ENCODE data around the gene ILF3.

GRCh38 chr19:10617409-10618121 is 36.6 kb upstream of the ILF3 start:
- TF ChIP-seq CTCF (IDR thresholded peaks at IDR 0.05; ENCODE audit: insufficient read depth, low read length) (no peak), POLR2AphosphoS5 (IDR thresholded peaks at IDR 0.05; ENCODE audit: low read depth) (no peak), REST (IDR thresholded peaks at IDR 0.05; ENCODE audit: insufficient replicate concordance, low read depth) (no peak)
